ENCODE data around the gene OXGR1. TPM values are rescaled to one million over a fixed set of nuclear protein-coding genes. Genes with fewer than 3 reads are reported as not detected.
"Not testable (repeated sequence)": the region's sequence is repeated elsewhere in the genome, so short reads cannot be mapped to it uniquely, and the experiment has no call there.

Gene OXGR1
- not detected in 2 replicates for total RNA-seq

- Mint-ChIP-seq H3K36me3 (ENCODE audit: low read depth) (no peaks in the 10 kb centered on the region), H3K4me1 (ENCODE audit: low read depth) (no peaks in the 10 kb centered on the region), H3K27ac (no peak within 1 kb of the TSS), H3K9me3 (no peaks in the 10 kb centered on the region), H3K27me3 (ENCODE audit: low read depth) (peaks cover 24% of the 10 kb centered on the region), H3K4me3 (ENCODE audit: low read depth) (no peak within 1 kb of the TSS)
- DNase-seq (ENCODE audit: low spot score): no peak
- intact Hi-C loops (cut with micrococcal nuclease): no loop called here
Measured at GRCh38 chr13:96994017-96994857, at the start of gene OXGR1. Gene OXGR1 (minus strand): TSS chr13:96994476. CDS start chr13:96987759, 6,717 bp downstream.

GRCh38 chr13:97043302-97043701, 49.0 kb upstream of the OXGR1 start:
- Mint-ChIP-seq H3K4me1 (ENCODE audit: low read depth) (no peaks in the 10 kb centered on the region), H3K36me3 (ENCODE audit: low read depth) (no peaks in the 10 kb centered on the region)

GRCh38 chr13:97030705-97031452, 36.6 kb upstream of the OXGR1 start:
- H3K4me3 Mint-ChIP-seq (ENCODE audit: low read depth): no peak overlapping the region
- no peaks in the 10 kb centered on the region for H3K4me1 Mint-ChIP-seq (ENCODE audit: low read depth)
- no peaks in the 10 kb centered on the region for H3K36me3 Mint-ChIP-seq (ENCODE audit: low read depth)
- no peak overlapping the region for H3K27ac Mint-ChIP-seq
- H3K27me3 Mint-ChIP-seq (ENCODE audit: low read depth): peaks cover 2% of the 10 kb centered on the region
- no peaks in the 10 kb centered on the region for H3K9me3 Mint-ChIP-seq
- DNase-seq (ENCODE audit: low spot score): no peak
- intact Hi-C loops (cut with micrococcal nuclease): loop anchor here (5.0 kb wide), 2 partner anchors 186 to 326 kb away; no protein-coding TSS in a partner anchor

More at GRCh38 chr13:97043302-97043701, 49.0 kb upstream of the OXGR1 start:
- no peak overlapping the region for H3K27ac Mint-ChIP-seq
- H3K27me3 Mint-ChIP-seq (ENCODE audit: low read depth): peaks cover 3% of the 10 kb centered on the region
- intact Hi-C loops (cut with micrococcal nuclease): no loop called here
- no peak for DNase-seq (ENCODE audit: low spot score)
- no peaks in the 10 kb centered on the region for H3K9me3 Mint-ChIP-seq
- no peak overlapping the region for H3K4me3 Mint-ChIP-seq (ENCODE audit: low read depth)

GRCh38 chr13:97028441-97029299, 34.4 kb upstream of the OXGR1 start:
- no peak overlapping the region for H3K27ac Mint-ChIP-seq
- H3K36me3 Mint-ChIP-seq (ENCODE audit: low read depth): no peaks in the 10 kb centered on the region
- intact Hi-C loops (cut with micrococcal nuclease): no loop called here

GRCh38 chr13:97027162-97027554, 32.9 kb upstream of the OXGR1 start:
- H3K4me1 Mint-ChIP-seq (ENCODE audit: low read depth): no peaks in the 10 kb centered on the region
- no peaks in the 10 kb centered on the region for H3K9me3 Mint-ChIP-seq
- H3K27me3 Mint-ChIP-seq (ENCODE audit: low read depth): peaks cover 4% of the 10 kb centered on the region
- H3K4me3 Mint-ChIP-seq (ENCODE audit: low read depth): no peak overlapping the region
- no peak for DNase-seq (ENCODE audit: low spot score)
- no peaks in the 10 kb centered on the region for H3K36me3 Mint-ChIP-seq (ENCODE audit: low read depth)
- intact Hi-C loops (cut with micrococcal nuclease): no loop called here
- no peak overlapping the region for H3K27ac Mint-ChIP-seq

More at GRCh38 chr13:97028441-97029299, 34.4 kb upstream of the OXGR1 start:
- peaks cover 4% of the 10 kb centered on the region for H3K27me3 Mint-ChIP-seq (ENCODE audit: low read depth)
- H3K4me3 Mint-ChIP-seq (ENCODE audit: low read depth): no peak overlapping the region
- DNase-seq (ENCODE audit: low spot score): no peak
- no peaks in the 10 kb centered on the region for H3K4me1 Mint-ChIP-seq (ENCODE audit: low read depth)
- H3K9me3 Mint-ChIP-seq: no peaks in the 10 kb centered on the region

- Mint-ChIP-seq H3K27ac (no peak overlapping the region), H3K9me3 (no peaks in the 10 kb centered on the region), H3K36me3 (ENCODE audit: low read depth) (no peaks in the 10 kb centered on the region), H3K27me3 (ENCODE audit: low read depth) (peaks cover 4% of the 10 kb centered on the region), H3K4me1 (ENCODE audit: low read depth) (no peaks in the 10 kb centered on the region), H3K4me3 (ENCODE audit: low read depth) (no peak overlapping the region)
- no peak for DNase-seq (ENCODE audit: low spot score)
- intact Hi-C loops (cut with micrococcal nuclease): no loop called here
Measured at GRCh38 chr13:97026531-97027161, 32.4 kb upstream of the OXGR1 start.

GRCh38 chr13:97023812-97024211, 29.5 kb upstream of the OXGR1 start:
- H3K4me3 Mint-ChIP-seq (ENCODE audit: low read depth); H3K9me3 Mint-ChIP-seq; H3K36me3 Mint-ChIP-seq (ENCODE audit: low read depth); intact Hi-C loops (cut with micrococcal nuclease); H3K4me1 Mint-ChIP-seq (ENCODE audit: low read depth); DNase-seq (ENCODE audit: low spot score); H3K27ac Mint-ChIP-seq: not testable (repeated sequence)
- peaks cover 13% of the 10 kb centered on the region for H3K27me3 Mint-ChIP-seq (ENCODE audit: low read depth)

GRCh38 chr13:97023117-97023516, 28.8 kb upstream of the OXGR1 start:
- intact Hi-C loops (cut with micrococcal nuclease): no loop called here
- Mint-ChIP-seq H3K36me3 (ENCODE audit: low read depth) (no peaks in the 10 kb centered on the region), H3K4me1 (ENCODE audit: low read depth) (peaks cover 3% of the 10 kb centered on the region), H3K4me3 (ENCODE audit: low read depth) (no peak overlapping the region), H3K27ac (no peak overlapping the region), H3K9me3 (no peaks in the 10 kb centered on the region), H3K27me3 (ENCODE audit: low read depth) (peaks cover 14% of the 10 kb centered on the region)
- no peak for DNase-seq (ENCODE audit: low spot score)

- Mint-ChIP-seq H3K36me3 (ENCODE audit: low read depth) (no peaks in the 10 kb centered on the region), H3K4me3 (ENCODE audit: low read depth) (no peak overlapping the region), H3K9me3 (no peaks in the 10 kb centered on the region), H3K4me1 (ENCODE audit: low read depth) (peaks cover 3% of the 10 kb centered on the region), H3K27me3 (ENCODE audit: low read depth) (peaks cover 19% of the 10 kb centered on the region), H3K27ac (no peak overlapping the region)
- DNase-seq (ENCODE audit: low spot score): no peak
- intact Hi-C loops (cut with micrococcal nuclease): no loop called here
Measured at GRCh38 chr13:97021241-97021640, 27.0 kb upstream of the OXGR1 start.

- peaks cover 21% of the 10 kb centered on the region for H3K27me3 Mint-ChIP-seq (ENCODE audit: low read depth)
Measured at GRCh38 chr13:97020689-97021240, 26.5 kb upstream of the OXGR1 start.

GRCh38 chr13:97020194-97020593, 25.9 kb upstream of the OXGR1 start:
- DNase-seq (ENCODE audit: low spot score): no peak
- Mint-ChIP-seq H3K4me1 (ENCODE audit: low read depth) (peaks cover 6% of the 10 kb centered on the region), H3K36me3 (ENCODE audit: low read depth) (no peaks in the 10 kb centered on the region), H3K9me3 (no peaks in the 10 kb centered on the region), H3K4me3 (ENCODE audit: low read depth) (no peak overlapping the region), H3K27ac (no peak overlapping the region), H3K27me3 (ENCODE audit: low read depth) (peaks cover 24% of the 10 kb centered on the region)
- intact Hi-C loops (cut with micrococcal nuclease): no loop called here

More at GRCh38 chr13:97020689-97021240, 26.5 kb upstream of the OXGR1 start:
- Mint-ChIP-seq H3K4me1 (ENCODE audit: low read depth) (peaks cover 3% of the 10 kb centered on the region), H3K9me3 (no peaks in the 10 kb centered on the region), H3K27ac (no peak overlapping the region), H3K36me3 (ENCODE audit: low read depth) (no peaks in the 10 kb centered on the region), H3K4me3 (ENCODE audit: low read depth) (no peak overlapping the region)
- intact Hi-C loops (cut with micrococcal nuclease): no loop called here
- no peak for DNase-seq (ENCODE audit: low spot score)

GRCh38 chr13:97019236-97019635, 25.0 kb upstream of the OXGR1 start:
- Mint-ChIP-seq H3K27ac (no peak overlapping the region), H3K27me3 (ENCODE audit: low read depth) (peaks cover 27% of the 10 kb centered on the region), H3K9me3 (no peaks in the 10 kb centered on the region), H3K4me3 (ENCODE audit: low read depth) (no peak overlapping the region), H3K36me3 (ENCODE audit: low read depth) (no peaks in the 10 kb centered on the region), H3K4me1 (ENCODE audit: low read depth) (peaks cover 6% of the 10 kb centered on the region)
- no peak for DNase-seq (ENCODE audit: low spot score)
- intact Hi-C loops (cut with micrococcal nuclease): loop anchor here (2.0 to 5.0 kb wide), 2 partner anchors 338 to 782 kb away; no protein-coding TSS in a partner anchor
